CD14-positive monocyte (primary cell): ENCODE measurements around the gene ZFPM1. TPM values are rescaled to one million over a fixed set of nuclear protein-coding genes. Genes with fewer than 3 reads are reported as not detected.

Experiments
- DNase-seq, 3 donors: peaks; one replicate each; pipeline ENCODE4 v3.0.0-alpha.2; 2011 to 2022
- H2AFZ ChIP-seq: 2 replicates; pipeline ENCODE4 v1.6.0; 2012; ENCODE audit warnings: mild to moderate bottlenecking, low read depth, low read length, inconsistent platforms; ENCODE audit not compliant: insufficient read depth, poor library complexity, severe bottlenecking
- H3K27ac ChIP-seq, 2 donors: 1 replicate in 1 of 2; 2 replicates in 1 of 2; pipeline ENCODE4 v1.5.1; 2012 to 2013; ENCODE audit warnings: low read length in 2 of 2, control low read depth in 1 of 2, inconsistent platforms in 1 of 2, low read depth in 1 of 2, mild to moderate bottlenecking in 1 of 2
- H3K27me3 ChIP-seq, 2 donors: one replicate each; pipeline versions ENCODE4 v1.6.0 to v1.6.1; 2011 to 2013; ENCODE audit warnings: low read length in 2 of 2; ENCODE audit not compliant: control insufficient read depth in 2 of 2, insufficient read depth in 2 of 2
- H3K36me3 ChIP-seq, 2 donors: replicated peaks in 1 of 2; 1 replicate in 1 of 2; 2 replicates in 1 of 2; pipeline versions ENCODE4 v1.5.1 to v1.6.1; 2012 to 2013; ENCODE audit warnings: low read length in 2 of 2, control low read depth in 1 of 2, inconsistent platforms in 1 of 2, mild to moderate bottlenecking in 1 of 2; ENCODE audit not compliant: insufficient read depth in 2 of 2, control insufficient read depth in 1 of 2
- H3K4me1 ChIP-seq, 2 donors: 1 replicate in 1 of 2; 2 replicates in 1 of 2; pipeline versions ENCODE4 v1.5.1 to v1.6.1; 2012 to 2013; ENCODE audit warnings: low read length in 2 of 2, control low read depth in 1 of 2, inconsistent platforms in 1 of 2, mild to moderate bottlenecking in 1 of 2, moderate library complexity in 1 of 2; ENCODE audit not compliant: insufficient read depth in 2 of 2, control insufficient read depth in 1 of 2
- H3K4me2 ChIP-seq: replicated peaks from 2 replicates; pipeline ENCODE3; 2012; ENCODE audit warnings: low read length, moderate library complexity, mild to moderate bottlenecking; ENCODE audit not compliant: poor library complexity, severe bottlenecking; ENCODE audit errors: extremely low read depth
- H3K4me3 ChIP-seq, 3 experiments: fragments of 200-600 bp in 1 of 3; sonication (generic) in 1 of 3; replicated peaks in 1 of 3; 1 replicate in 2 of 3; 2 replicates in 1 of 3; pipeline ENCODE4 v1.5.1; 2011 to 2013; ENCODE audit warnings: low read length in 3 of 3, mild to moderate bottlenecking in 3 of 3, control low read depth in 2 of 3, low read depth in 2 of 3, inconsistent platforms in 1 of 3, moderate library complexity in 1 of 3
- H3K79me2 ChIP-seq: 2 replicates; pipeline ENCODE4 v1.6.0; 2012; ENCODE audit warnings: mild to moderate bottlenecking, control low read depth, inconsistent platforms, low read length, moderate library complexity; ENCODE audit not compliant: insufficient read depth
- H3K9ac ChIP-seq: 2 replicates; pipeline ENCODE4 v1.6.0; 2017; ENCODE audit warnings: low read length, mild to moderate bottlenecking; ENCODE audit not compliant: insufficient read depth, poor library complexity, severe bottlenecking
- H3K9me3 ChIP-seq, 2 donors: replicated peaks in 1 of 2; 1 replicate in 1 of 2; 2 replicates in 1 of 2; pipeline versions ENCODE4 v1.5.1 to v1.6.1; 2012 to 2013; ENCODE audit warnings: low read length in 2 of 2, control low read depth in 1 of 2; ENCODE audit not compliant: control insufficient read depth in 1 of 2, insufficient read depth in 1 of 2
- H4K20me1 ChIP-seq: 2 replicates; pipeline ENCODE4 v1.6.0; 2012; ENCODE audit warnings: mild to moderate bottlenecking, low read length, control low read depth, moderate library complexity; ENCODE audit not compliant: insufficient read depth
- H3K27ac Mint-ChIP-seq, 7 donors: one replicate each; pipeline ENCODE4 v1.8.0; 2020; ENCODE audit warnings: mild to moderate bottlenecking in 7 of 7, mixed read lengths in 7 of 7, moderate library complexity in 6 of 7, inconsistent platforms in 2 of 7
- H3K27me3 Mint-ChIP-seq, 3 donors: one replicate each; pipeline ENCODE4 v1.8.0; 2021 to 2022; ENCODE audit warnings: low read depth in 3 of 3, mild to moderate bottlenecking in 3 of 3, mixed read lengths in 3 of 3, moderate library complexity in 3 of 3, inconsistent platforms in 1 of 3
- H3K36me3 Mint-ChIP-seq, 2 donors: one replicate each; pipeline ENCODE4 v1.8.0; 2020; ENCODE audit warnings: mixed read lengths in 2 of 2, inconsistent platforms in 1 of 2, mild to moderate bottlenecking in 1 of 2
- H3K4me1 Mint-ChIP-seq: one replicate; pipeline ENCODE4 v1.8.0; 2020; ENCODE audit warnings: mild to moderate bottlenecking, mixed read lengths
- H3K4me3 Mint-ChIP-seq, 2 donors: one replicate each; pipeline ENCODE4 v1.8.0; 2020; ENCODE audit warnings: mild to moderate bottlenecking in 2 of 2, mixed read lengths in 2 of 2, moderate library complexity in 1 of 2
- H3K9me3 Mint-ChIP-seq, 7 donors: one replicate each; pipeline ENCODE4 v1.8.0; 2020 to 2022; ENCODE audit warnings: mixed read lengths in 7 of 7, mild to moderate bottlenecking in 6 of 7, moderate library complexity in 6 of 7, inconsistent platforms in 2 of 7
- WGBS: methylation state at CpG from one replicate; pipeline ENCODE4 v1.1.5; 2013; ENCODE audit warnings: missing lambda C conversion rate; ENCODE audit not compliant: insufficient coverage; 5-methylcytosine and 5-hydroxymethylcytosine counted together
- intact Hi-C, 2 donors: fragments of 100-400 bp; cut with micrococcal nuclease; formaldehyde crosslinking; loops; one replicate each; pipeline versions ENCODE4 v1.15.0 to v1.15.1; 2023
- polyA plus RNA-seq, 3 donors: library from polyadenylated mRNA; depleted of rRNA in 1 of 3; unstranded in 2 of 3; stranded (reverse) in 1 of 3; fragments of 300-500 nt in 2 of 3; fragments of >200 nt in 1 of 3; fragmentation: Illumina TruSeq in 2 of 3; gene quantifications; 1 replicate in 2 of 3; 2 replicates in 1 of 3; pipeline ENCODE4 v1.2.3, GENCODE V29; 2012 to 2021
- TF ChIP-seq, protein P1 (sequence below): fragments of 200-600 bp; IDR thresholded peaks from one replicate; pipeline ENCODE4 v1.8.0; 2022; ENCODE audit warnings: antibody characterized with exemption, mild to moderate bottlenecking

The ZFPM1 gene
- polyA plus RNA-seq, 3 donors = 0.04 to 0.19 (median 0.12) TPM

DNA sequence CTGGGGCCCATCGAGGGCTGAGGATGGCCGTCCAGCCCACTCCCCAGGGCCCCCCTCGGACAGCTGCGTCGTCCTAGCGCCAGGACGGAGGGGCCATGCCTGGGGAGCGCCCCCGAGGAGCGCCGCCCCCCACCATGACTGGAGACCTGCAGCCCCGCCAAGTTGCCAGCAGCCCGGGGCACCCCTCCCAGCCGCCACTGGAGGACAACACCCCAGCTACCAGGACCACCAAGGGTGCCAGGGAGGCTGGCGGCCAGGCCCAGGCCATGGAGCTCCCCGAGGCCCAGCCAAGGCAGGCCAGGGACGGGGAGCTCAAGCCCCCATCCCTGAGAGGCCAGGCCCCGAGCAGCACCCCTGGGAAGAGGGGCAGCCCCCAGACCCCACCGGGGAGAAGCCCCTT, 25.7 kb upstream of the ZFPM1 start:
- Mint-ChIP-seq H3K27me3 (peaks cover 15 to 60% (median 36%) of the 10 kb centered on the region in 3 donors), H3K36me3 (peaks cover 0 to 1% of the 10 kb centered on the region in 2 donors), H3K4me3 (no peak overlapping the region), H3K4me1 (peaks cover 13% of the 10 kb centered on the region), H3K27ac (no peak overlapping the region), H3K9me3 (peaks cover 2 to 16% (median 4%) of the 10 kb centered on the region in 7 donors)
- Histone ChIP-seq H4K20me1 (no peaks in the 10 kb centered on the region), H3K4me2 (no peak overlapping the region), H3K27me3 (peaks cover 0 to 32% of the 10 kb centered on the region in 2 donors), H3K4me1 (peaks cover 19 to 25% of the 10 kb centered on the region in 2 donors), H3K36me3 (no peaks in the 10 kb centered on the region), H2AFZ (no peak overlapping the region), H3K4me3 (no peak overlapping the region), H3K9ac (no peak overlapping the region), H3K79me2 (no peaks in the 10 kb centered on the region), H3K27ac (no peak overlapping the region), H3K9me3 (peaks cover 0 to 6% of the 10 kb centered on the region in 2 donors)
- TF ChIP-seq, protein P1, sequence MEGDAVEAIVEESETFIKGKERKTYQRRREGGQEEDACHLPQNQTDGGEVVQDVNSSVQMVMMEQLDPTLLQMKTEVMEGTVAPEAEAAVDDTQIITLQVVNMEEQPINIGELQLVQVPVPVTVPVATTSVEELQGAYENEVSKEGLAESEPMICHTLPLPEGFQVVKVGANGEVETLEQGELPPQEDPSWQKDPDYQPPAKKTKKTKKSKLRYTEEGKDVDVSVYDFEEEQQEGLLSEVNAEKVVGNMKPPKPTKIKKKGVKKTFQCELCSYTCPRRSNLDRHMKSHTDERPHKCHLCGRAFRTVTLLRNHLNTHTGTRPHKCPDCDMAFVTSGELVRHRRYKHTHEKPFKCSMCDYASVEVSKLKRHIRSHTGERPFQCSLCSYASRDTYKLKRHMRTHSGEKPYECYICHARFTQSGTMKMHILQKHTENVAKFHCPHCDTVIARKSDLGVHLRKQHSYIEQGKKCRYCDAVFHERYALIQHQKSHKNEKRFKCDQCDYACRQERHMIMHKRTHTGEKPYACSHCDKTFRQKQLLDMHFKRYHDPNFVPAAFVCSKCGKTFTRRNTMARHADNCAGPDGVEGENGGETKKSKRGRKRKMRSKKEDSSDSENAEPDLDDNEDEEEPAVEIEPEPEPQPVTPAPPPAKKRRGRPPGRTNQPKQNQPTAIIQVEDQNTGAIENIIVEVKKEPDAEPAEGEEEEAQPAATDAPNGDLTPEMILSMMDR = no peak
- WGBS = 94% methylated on average over 18 of the region's 19 CpGs
- DNase-seq = no peak
- intact Hi-C loops = no loop called here

DNA sequence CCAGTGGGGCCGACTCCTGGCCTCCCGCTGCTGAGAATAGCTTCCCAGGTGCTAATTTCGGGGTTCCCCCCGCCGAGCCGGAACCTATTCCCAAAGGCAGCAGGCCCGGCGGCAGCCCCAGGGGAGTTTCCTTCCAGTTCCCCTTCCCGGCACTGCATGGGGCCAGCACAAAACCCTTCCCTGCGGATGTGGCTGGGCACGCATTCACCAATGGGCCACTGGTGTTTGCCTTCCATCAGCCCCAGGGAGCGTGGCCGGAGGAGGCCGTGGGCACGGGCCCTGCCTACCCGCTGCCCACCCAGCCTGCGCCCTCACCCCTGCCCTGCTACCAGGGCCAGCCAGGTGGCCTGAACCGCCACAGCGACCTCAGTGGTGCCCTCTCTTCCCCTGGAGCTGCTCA, 24.9 kb upstream of the ZFPM1 start:
- Mint-ChIP-seq H3K4me3 (peak overlapping the region; percentile 46 to 48), H3K27ac (no peak overlapping the region), H3K27me3 (peaks cover 15 to 65% (median 35%) of the 10 kb centered on the region in 3 donors), H3K36me3 (peaks cover 0 to 1% of the 10 kb centered on the region in 2 donors), H3K9me3 (peaks cover 0 to 12% (median 2%) of the 10 kb centered on the region in 7 donors), H3K4me1 (peaks cover 14% of the 10 kb centered on the region)
- H3K4me2 ChIP-seq = no peak overlapping the region
- DNase-seq = no peak
- no peaks in the 10 kb centered on the region for H3K79me2 ChIP-seq
- H2AFZ ChIP-seq = no peak overlapping the region
- no peak overlapping the region for H3K27ac ChIP-seq
- TF ChIP-seq, protein P1 = no peak
- no peak overlapping the region for H3K4me3 ChIP-seq
- H3K9me3 ChIP-seq = peaks cover 0 to 5% of the 10 kb centered on the region in 2 donors
- peaks cover 0 to 40% of the 10 kb centered on the region in 2 donors for H3K27me3 ChIP-seq
- intact Hi-C loops = no loop called here
- WGBS = 92% methylated on average over 17 of the region's 19 CpGs
- no peak overlapping the region for H3K9ac ChIP-seq
- no peaks in the 10 kb centered on the region for H3K36me3 ChIP-seq
- H4K20me1 ChIP-seq = no peaks in the 10 kb centered on the region
- peaks cover 22 to 25% of the 10 kb centered on the region in 2 donors for H3K4me1 ChIP-seq
